Suppressor macrophage (primary cell): ENCODE results near the gene NOVA2.
A peak's percentile ranks its signal among the peaks of the same experiment; 100 is the strongest.

Experiments
- DNase-seq, 4 experiments: peaks; one replicate each; pipeline ENCODE4 v3.0.0-alpha.2; 2020 to 2022

Gene NOVA2

DNA sequence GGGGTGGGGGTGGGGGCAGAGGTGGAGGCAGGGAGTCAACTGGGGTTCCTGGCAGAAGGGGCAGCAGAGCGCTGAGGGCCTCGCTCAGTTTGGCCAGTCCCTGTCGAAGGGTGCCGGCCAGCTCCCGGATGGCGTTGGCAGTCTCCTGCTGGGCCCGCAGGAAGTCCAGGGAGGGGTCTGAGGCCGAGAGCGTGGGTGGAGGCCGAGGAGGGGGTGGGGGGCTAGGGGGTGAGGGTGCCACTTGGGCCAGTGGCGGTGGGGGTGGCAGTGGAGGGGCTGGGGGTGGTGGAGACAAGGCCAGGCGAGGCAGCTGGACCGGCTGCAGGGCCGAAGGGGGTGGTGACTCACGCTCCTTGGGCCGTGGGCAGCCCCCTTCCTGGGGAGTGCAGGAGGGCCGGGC lies 82.8 kb downstream of the NOVA2 start:
- DNase-seq: no peak

GRCh38 chr19:45889210-45889885 lies 84.3 kb downstream of the NOVA2 start:
- no peak for DNase-seq

GRCh38 chr19:45887200-45887710 lies 86.4 kb downstream of the NOVA2 start:
- no peak for DNase-seq

- peak; percentile 94 to 96 (median 95) for DNase-seq
Observed at GRCh38 chr19:45886427-45887199, 87.1 kb downstream of the NOVA2 start.

- peak; percentile 93 to 97 (median 96) for DNase-seq
Observed at GRCh38 chr19:45885556-45886426, 87.9 kb downstream of the NOVA2 start, which contains the start of gene IRF2BP1. Gene IRF2BP1, minus strand, starts transcription at chr19:45886141. Its CDS starts 367 bp downstream, at chr19:45885774.

GRCh38 chr19:45884682-45885555 lies 88.7 kb downstream of the NOVA2 start:
- no peak for DNase-seq

GRCh38 chr19:45883881-45884681 lies 89.6 kb downstream of the NOVA2 start:
- no peak for DNase-seq
